ENCODE results near the gene SLC2A5.
A peak's percentile ranks its signal among the peaks of the same experiment; 100 is the strongest.
"Not testable (repeated sequence)": the region's sequence is repeated elsewhere in the genome, so short reads cannot be mapped to it uniquely, and the experiment has no call there.

The SLC2A5 gene, protein sequence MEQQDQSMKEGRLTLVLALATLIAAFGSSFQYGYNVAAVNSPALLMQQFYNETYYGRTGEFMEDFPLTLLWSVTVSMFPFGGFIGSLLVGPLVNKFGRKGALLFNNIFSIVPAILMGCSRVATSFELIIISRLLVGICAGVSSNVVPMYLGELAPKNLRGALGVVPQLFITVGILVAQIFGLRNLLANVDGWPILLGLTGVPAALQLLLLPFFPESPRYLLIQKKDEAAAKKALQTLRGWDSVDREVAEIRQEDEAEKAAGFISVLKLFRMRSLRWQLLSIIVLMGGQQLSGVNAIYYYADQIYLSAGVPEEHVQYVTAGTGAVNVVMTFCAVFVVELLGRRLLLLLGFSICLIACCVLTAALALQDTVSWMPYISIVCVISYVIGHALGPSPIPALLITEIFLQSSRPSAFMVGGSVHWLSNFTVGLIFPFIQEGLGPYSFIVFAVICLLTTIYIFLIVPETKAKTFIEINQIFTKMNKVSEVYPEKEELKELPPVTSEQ

DNA sequence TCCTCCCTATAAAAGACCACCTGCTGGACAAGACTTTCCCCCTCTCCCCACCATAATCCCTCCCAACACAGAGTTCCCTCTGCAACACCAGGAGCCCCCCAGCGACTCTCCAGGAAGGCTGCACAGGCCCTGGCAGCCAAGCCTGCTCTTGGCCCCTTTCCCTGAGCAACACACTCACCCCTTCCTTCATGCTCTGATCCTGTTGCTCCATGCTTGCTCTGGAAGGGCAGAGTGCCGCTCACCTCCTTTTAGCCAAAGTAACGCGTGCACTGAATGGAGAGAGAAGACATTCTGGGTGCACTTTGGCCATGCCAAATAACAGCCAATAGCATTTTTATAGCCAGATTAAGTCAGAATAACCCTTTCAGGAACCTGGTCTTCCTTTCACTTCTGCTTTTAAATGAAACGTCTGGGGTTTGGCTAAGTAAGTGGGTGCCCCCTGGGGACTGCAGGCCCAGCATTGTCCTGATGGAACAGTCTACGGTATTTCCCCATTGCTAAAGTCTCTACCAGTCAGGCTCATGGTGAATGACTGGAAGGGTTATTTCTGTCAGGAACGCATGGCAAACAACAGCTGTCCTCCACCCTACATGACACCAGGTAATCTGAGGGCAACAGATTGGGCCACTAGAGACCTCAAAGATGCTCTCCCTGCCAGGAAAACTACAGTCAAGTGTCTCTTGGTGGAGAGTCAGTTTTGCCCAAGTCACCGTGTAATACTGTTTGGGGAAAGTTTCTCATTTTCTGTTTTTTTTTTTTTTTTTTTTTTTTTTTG is at the start of gene SLC2A5:
Gene SLC2A5, minus strand, starts transcription at position 310 of the 775 bp plus-strand sequence. Its CDS starts 99 bp downstream, at position 211.
- no peak for DNase-seq

DNA sequence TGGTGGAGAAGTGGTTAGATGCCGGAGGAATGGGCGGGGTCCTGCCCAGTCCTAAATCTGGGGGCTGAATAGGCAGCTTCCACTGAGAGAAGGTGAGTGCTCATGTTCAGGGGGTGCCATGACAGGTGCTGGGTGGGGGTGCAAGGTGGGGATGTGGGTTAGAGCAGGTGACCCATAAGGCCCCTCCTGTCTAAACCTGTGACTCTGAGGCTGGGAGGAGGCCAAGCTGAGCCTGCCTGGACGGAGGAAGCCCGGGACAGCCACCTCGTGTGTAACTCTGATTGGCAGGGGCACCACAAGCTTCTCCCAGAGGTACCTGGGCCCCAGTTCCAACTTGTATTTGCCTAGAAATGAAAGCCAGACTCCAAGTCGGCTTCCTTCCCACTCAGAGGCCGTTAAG is 48.8 kb upstream of the SLC2A5 start:
- no peak for DNase-seq

DNA sequence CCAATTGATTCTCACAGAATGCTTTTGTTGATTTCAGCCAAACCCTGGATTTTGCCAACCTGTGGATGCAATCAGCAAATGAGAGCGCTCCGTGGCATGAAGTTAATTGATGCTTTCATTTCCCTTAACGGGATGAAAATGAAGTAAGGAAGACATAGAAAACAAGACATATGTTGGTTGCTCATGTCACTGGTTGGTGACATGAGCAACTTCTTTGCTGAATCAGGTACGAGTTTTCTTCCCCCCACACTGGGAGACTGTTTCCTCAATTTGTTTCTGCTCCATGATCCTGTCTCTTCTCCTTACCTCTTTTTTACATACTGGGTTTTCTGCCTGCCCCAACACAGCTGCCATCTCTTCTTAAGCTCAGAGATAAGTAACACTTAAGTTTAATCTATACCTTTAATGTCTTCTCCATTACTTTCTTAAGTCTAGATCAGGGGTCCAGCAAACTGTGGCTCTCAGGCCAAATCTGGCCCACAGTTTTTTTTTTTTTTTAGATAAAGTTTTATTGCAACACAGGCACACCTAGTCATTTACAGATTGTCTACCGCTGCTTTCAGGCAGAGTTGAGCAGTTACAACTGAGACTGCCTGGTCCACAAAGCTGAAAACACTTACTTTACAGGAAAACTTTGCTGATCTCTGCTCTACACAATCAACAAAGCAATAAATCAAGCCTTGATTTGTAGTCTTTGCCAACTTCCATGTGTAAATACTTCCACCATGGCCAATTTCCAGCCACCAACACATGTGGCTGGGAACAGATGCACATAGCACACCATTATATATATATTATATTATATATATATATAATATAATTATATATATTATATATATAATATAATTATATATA is 46.1 kb upstream of the SLC2A5 start:
- no peak for DNase-seq

DNA sequence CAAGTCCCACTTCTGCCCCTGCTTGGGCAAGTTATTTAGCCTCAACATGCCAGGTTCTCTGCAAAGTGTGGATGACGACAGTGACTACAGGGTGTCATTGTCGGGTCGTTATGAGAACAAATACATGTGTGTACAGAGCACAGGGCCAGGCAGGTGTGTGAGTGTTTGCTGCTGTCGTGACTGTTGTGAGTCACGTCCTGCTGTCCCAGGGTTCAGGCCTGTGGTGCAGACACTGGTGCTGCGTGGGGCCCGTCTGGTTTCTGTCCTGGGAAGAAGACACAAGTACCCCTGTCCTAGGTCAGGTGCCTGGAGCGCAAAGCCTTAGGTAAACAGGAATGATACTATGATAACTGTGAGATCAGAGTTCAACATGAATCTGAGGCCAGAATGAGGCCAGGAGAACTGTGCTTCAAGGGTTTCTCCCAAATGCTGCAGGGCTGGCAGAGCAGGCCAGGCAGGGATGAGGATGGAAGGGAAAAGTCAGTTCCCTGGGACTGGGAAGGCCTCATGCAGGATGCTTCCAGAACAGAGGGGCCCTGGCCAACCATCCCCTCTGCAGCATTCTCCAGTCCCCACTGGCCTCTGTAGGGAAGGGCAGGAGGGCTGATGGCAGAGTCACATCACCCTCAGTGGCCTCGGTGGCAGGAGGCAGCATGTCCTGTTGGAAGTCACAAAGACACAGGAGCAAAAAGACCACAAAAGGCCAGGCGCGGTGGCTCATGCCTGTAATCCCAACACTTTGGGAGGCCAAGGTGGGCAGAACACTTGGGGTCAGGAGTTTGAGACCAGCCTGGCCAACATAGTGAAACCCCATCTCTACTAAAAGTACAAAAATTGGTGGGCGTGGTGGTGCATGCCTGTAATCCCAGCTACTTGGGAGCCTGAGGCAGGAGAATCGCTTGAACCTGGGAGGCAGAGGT is 43.8 kb upstream of the SLC2A5 start:
- DNase-seq = no peak

DNA sequence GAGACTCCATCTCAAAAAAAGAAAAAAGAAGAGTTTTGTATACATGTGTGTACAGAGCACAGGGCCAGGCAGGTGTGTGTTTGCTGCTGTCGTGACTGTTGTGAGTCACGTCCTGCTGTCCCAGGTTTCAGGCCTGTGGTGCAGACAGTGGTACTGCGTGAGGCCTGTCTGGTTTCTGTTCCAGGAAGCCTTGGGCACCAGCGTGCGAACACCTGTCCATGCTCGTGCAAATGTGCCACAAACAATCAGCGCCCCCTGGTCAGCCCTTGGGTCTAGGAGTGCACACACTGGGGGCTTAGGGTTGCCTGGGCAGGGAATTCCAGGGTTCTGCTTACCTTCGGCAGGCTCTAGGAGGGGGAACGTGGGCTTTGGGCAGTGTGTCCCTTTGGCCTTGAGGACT is 42.5 kb upstream of the SLC2A5 start:
- DNase-seq = no peak

DNA sequence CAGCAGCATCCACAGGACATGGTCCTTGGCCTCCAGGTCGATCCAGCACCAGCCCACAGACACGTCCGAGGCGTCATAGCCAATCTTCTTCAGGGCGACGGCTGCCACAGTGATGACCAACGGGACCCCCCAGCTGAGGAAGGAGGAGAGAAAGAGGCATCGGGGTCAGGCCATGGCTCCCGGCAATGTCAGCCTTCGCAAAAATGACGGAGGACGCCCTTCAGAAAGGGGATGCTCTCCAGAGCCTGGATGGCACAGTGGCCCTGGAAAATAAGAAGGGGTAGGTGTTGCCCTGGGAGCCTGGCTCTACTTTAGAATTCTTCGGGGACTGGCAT is 41.9 kb upstream of the SLC2A5 start:
- DNase-seq = no peak

DNA sequence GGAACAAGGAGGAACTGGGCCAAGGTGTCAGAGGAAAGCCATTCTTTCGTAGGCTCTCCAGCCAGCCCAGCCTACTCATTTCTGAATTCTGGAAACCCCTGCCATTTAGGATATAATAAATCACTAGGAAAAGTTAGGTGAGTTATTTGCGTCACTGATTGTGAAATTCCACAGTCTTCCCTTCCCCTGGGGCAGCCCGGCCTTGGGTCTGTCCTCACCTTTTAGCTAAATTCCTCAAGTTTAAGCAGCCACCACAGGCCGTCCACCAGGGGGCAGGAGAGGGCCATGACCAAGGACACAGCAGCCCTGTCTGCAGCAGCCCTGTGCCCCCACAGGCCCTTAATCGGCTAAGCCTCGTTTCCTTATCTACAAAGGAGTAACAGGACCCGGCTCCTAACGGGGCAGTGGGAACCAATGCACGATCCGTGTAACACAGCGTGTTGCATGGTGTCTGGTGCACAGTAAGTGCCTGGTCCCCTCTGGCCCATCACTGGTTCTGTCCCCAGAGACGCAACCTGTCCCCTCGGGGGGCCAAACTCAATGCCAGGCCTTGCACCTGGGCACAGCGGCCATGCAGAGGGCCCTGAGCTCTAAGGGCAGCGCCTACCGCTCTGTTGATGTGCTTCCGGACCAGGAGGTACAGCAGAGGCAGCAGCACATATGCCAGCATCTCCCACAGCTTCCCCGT is 41.4 kb upstream of the SLC2A5 start:
- peak in 1 of 2 experiments; percentile 36 for DNase-seq

DNA sequence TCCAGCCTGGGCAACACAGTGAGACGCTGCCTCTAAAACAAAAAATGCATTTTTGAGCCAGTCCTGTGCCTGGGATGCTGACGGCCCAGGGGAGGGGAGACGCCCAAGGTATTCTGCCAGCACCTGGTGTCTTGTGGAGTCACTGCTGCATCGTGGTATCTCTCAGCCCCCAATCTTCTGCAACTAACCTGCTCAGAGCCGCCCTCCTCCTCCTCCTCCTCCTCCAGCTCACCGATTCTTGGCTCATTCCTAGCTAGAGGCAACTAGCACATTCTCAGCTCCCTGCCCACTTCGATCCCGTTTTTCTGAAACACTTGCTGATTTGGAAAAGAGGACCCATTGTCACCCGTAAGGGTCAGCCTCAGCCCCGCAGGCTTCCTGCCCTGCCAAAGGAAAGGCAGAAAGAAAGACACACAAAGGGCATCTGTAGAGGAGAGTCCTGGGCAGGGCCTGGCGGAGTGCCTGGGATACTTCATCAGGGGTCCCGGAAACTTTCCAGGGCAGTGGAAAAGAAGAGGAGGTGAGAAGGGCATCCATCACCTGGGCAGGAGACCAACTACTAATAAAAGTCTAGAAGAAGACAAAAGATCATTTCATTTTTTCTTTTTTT is 38.7 kb upstream of the SLC2A5 start:
- DNase-seq = no peak

DNA sequence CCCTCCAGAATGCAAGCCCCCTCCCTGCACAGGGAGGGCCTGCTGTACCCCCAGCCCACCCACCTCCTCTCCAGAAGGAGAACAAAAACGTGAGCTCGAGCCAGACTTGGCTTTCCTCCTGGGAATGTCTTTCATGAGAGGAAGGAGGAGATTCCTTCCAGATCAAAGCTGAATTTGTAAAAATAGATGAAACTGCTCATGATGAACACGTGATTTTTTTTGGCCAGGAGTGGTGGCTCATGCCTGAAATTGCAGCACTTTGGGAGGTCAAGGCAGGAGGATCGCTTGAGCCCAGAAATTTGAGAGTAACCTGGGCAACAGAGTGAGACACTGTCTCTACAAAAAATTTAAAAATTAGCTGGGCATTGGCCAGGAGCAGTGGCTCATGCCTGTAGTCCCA is 37.7 kb upstream of the SLC2A5 start:
- DNase-seq = no peak

DNA sequence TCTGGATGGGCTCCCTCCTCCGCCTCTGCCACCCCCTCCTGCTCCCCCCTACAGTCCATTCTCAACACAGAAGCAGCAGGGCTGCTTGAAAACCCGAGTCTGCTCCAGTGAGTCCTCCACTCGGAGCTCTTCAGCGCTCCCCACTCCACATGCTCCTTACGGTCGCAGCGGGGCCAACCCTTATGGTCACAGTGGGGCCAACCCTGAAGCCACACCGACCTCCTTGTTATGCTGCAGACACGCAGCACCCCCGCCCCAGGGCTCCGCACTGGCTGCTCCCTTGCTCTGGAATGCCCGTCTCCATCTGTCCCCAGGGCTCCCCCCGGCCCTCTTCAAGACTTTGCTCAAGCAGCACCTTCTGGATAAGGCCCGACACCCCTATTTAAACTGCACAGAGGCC is 36.9 kb upstream of the SLC2A5 start:
- DNase-seq = no peak

DNA sequence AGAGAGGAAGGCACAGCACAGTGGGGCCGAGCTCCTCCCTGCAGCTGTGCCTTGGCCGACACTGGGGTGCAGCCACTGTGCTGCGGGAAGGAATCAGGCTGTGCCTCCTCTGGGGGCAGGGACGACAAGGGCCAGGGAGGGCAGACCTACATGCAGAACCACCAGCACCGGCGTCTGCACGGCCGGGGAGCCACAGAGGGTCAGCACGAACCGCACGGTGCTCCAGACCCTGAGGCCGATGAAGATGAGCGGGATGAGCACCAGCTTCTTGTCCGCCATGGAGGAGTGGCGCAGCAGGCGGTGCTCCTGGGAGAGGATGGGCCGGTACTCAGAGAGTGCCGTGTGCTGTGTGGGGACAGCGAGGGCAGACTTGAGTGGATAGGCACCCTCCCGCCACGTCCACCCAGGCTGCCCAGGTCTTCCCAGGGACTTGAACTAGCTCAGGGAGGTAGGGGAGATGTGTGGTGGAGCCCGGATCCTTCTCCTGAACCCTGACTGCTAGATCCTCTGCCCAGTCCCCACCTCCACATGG is 36.0 kb upstream of the SLC2A5 start:
- DNase-seq = no peak

DNA sequence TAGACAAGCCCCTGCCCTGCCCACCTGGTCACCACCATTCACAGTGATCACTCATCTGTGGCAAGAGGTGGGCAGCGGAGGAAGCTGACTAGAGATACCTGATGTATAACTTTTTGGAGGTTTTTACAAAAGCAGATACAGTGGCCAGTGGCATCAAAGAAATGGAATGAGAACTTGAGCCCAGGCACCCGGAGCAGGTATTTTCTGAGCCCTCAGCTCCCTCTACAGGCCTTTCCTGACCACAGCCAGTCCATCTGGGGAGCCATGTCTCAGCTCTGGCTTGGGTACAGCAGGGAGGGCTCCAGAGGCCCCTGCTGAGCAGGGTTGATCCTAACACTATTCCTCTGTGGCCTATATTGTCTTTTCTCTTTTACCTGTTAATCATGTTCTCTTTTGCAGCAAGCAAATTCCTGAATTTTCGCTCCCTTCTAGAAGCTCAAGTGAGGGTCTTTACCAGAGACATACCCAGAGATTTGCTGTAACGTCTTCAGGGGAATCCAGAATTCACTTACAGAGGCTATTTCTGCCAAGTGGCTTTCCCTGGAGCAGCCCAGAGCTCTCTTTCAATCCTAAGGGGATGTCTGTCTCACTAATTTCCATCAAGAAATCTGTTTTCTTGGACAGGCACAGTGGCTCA is 32.2 kb upstream of the SLC2A5 start:
- DNase-seq = peak in 1 of 2 experiments; percentile 44

DNA sequence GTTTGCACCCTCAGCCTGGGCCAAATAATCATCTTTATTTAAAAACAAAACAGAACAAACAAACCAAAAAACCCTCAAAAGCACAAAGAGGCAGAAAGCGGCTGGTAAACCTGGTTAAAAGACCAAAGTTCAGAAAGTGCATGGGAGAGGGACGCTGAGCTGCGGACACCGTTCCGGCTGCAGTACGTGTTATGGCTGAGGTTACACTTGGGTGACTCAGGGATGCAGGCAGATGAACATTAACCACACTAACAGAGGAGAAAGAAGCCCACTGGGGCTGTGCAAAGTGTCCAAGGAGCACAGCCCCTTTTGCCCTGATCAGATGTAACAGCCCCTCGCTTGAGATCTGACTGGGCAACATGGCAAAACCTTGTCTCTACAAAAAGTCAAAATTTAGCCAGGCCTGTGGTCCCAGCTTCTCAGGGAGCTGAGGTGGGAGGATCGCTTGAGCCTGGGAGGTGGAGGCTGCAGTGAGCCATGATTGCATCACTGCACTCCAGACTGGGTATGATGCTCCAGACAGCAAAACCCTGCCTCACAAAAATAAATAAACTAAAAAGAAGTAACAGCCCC is 31.1 kb upstream of the SLC2A5 start:
- DNase-seq = no peak

DNA sequence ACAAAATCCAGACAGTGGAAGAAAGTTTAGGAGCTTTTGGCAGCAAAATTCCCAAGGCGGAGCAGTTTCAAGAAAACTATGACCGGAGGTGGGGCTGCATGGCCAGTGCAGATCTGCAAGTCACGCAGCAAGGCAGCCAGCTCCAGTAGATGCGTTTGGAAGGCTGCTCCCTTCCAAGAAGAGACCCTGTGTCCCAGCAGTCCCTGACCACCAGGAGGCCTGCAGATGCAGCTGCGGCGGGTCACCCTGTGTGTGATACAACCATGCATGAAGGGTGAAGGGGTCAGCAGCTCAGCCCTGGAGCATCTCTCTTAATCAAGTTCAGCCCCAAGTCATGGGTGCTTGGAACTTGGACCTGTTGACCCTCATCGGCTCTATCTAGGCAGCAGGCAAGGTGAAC is 30.1 kb upstream of the SLC2A5 start:
- no peak for DNase-seq

DNA sequence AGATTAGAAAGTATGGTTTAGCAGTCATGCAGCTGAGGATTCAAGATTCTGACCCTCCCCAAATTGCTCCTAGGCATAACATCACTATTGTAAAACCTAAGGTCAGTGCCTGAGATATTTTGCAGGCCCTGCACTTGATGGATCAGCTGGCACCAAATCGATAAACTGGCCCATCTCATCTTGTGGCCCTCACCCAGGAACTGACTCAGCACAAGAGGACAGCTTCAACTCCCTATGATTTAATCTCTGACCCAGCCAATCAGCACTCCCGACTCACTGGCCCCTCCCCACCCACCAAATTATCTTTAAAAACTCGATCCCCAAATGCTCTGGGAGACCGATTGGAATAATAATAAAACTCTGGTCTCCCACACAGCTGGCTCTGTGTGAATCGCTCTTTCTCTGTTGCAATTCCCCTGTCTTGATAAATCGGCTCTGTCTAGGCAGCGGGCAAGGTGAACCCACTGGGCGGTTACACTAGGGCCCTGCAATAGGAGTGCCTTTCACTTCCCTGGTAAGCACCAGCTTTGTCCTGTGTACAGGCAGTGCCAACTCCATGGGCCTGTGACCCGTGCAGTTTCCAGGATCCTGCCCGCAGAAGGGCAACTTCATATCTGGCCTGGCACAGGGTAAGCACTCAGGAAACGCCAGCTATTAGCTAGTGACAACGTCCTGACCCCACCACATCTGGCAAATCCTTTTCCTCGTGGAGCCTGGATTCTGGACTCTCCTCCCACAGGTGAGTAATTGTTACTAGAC is 28.7 kb upstream of the SLC2A5 start:
- DNase-seq = no peak

DNA sequence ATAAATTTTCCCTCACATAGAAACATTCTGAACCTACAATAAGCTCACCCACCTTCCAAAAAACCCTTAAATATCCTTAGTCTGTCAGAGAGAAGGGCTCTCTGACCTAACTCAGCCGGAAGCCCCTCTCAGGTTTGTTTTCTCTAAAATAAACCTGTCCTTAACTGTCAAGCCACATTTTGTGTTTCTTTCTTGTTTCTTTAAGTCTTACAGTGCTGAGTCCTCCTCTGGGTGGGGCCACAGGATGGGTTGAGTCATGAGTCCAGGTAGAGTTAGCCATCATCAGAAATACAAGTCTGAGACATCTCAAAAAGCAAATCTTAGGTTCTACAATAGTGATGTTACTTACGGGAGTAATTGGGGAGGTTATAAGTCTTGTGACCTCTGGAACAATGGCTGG is 26.4 kb upstream of the SLC2A5 start:
- no peak for DNase-seq

DNA sequence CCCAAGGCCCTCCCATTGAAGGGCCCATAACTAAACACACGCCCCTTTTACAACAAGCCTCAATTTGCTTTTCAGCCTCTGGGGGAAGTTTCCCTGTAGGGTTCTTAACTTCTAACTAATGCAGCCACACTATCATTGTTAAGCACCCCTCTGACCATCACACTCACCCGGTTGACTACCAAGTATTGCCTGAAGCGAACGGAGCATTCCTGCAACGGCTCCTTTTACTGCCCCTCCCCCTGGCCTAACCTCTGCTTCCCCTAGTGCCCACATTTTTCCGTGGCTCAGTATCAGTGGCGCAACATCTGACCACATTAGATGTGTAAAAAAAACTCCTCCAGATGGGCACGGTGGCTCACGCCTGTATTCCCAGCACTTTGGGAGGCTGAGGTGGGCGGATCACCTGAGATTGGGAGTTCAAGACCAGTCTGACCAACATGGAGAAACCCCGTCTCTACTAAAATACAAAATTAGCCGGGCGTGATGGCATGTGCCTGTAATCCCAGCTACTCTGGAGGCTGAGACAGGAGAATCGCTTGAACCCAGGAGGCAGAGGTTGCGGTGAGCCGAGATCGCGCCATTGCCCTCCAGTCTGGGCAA is 24.7 kb upstream of the SLC2A5 start:
- not testable (repeated sequence) for DNase-seq

DNA sequence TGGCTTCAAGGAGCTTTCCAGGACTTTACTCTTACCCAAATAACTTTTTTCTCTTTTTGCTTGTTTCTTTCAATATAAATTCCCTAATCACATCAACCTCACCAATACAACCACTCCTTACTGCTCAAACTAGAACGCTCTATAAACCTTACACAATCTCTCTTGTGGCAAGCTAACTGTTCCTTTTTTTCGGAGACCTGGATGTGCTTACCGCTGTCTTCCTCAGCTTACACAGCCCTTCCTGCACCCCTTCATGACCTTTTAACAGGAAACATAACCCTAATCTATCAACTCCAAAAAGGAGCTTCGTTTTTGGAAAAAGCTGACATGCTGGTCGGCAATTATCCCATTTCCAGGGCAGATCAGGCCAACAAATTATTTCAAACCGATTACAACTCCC is 24.1 kb upstream of the SLC2A5 start:
- DNase-seq = no peak

DNA sequence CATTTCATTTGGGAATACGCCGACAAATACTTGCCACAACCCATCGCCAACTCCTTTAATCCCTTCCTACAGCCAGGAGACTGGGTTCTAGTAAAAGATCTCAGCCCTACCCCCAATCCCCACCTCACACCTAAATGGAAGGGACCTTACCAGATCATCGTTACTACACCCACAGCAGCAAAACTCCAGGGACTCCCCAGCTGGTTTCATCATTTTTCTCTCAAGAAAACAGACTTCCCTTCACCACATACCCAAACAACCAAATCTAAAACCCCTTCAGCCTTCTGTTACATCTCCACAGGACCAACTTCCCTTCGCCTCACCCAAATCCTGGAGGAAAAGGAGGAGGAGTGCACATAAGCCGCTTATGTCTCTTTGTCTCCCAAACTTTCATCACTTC is 23.7 kb upstream of the SLC2A5 start:
- DNase-seq = no peak

Data from SW 1271 (cell line).